Measurements from ENCODE around the gene PLEKHA8. TPM values are rescaled to one million over a fixed set of nuclear protein-coding genes. Genes with fewer than 3 reads are reported as not detected.

The PLEKHA8 gene
- total RNA-seq, 1 experiment from 2014 or later, result 8.4 TPM

DNA sequence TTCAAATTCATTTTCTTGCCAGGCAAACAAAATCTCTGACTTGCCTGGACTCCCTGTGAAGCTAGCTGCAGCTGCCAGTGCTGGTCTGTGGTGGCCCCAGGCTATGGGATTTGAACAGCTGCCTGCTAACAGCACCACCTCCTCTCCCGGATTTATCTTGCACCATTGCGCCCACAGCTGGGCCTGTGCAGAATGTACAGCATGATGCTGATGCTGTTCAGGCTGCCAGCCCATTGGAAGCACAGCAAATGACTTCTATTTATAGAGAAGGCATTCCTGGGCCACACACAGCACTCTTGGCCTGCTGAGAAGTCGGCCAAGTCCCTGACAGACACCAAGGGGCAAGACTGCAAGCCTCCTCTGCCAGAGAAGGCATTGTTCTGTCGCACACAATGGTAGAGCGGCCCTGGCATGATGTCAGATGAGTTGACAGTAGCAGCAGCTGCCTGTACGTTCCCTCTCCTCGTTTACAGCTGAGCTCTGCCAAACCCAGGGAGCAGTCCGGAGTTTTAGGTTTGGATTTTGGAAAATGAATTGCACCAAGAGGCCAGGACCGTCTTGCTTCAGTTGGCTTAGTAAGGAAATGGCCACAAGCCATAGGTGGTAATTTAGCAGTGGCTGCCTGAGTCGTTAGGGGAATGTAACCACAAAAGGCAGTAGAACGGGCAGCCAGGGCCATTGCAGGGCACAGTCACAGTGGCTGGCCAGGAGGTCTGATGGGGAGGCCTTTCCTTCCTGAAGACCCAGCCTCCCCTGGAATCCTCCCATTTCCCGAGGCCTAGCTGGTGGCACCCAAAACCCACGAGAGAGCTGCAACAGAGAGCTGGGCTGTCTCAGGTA lies 145.1 kb downstream of the PLEKHA8 start:
- no peak overlapping the region for H3K9ac ChIP-seq (ENCODE audit: low read length)
- POLR2A ChIA-PET (ENCODE audit: unreplicated experiment), result no interaction called here
- no peaks in the 10 kb centered on the region for H3F3A ChIP-seq (ENCODE audit: low read length, unreplicated experiment)
- no peaks in the 10 kb centered on the region for H3K27me3 ChIP-seq (ENCODE audit: low read length)
- peak overlapping the region; percentile 56; the same call in 1 of the 2 replicates for H3K4me2 ChIP-seq (ENCODE audit: low read length)
- intact Hi-C loops (cut with micrococcal nuclease), result loop anchor here (1.0 to 5.0 kb wide), 2 partner anchors 99 to 146 kb away; partner anchors contain the start of genes FKBP14 and PLEKHA8
- peaks cover 48% of the 10 kb centered on the region for H3K4me1 ChIP-seq (ENCODE audit: insufficient read depth, low read length)
- no peak for TF ChIP-seq EZH2 (IDR thresholded peaks at IDR 0.05; ENCODE audit: low read length, unreplicated experiment)
- TF ChIP-seq, protein P1, sequence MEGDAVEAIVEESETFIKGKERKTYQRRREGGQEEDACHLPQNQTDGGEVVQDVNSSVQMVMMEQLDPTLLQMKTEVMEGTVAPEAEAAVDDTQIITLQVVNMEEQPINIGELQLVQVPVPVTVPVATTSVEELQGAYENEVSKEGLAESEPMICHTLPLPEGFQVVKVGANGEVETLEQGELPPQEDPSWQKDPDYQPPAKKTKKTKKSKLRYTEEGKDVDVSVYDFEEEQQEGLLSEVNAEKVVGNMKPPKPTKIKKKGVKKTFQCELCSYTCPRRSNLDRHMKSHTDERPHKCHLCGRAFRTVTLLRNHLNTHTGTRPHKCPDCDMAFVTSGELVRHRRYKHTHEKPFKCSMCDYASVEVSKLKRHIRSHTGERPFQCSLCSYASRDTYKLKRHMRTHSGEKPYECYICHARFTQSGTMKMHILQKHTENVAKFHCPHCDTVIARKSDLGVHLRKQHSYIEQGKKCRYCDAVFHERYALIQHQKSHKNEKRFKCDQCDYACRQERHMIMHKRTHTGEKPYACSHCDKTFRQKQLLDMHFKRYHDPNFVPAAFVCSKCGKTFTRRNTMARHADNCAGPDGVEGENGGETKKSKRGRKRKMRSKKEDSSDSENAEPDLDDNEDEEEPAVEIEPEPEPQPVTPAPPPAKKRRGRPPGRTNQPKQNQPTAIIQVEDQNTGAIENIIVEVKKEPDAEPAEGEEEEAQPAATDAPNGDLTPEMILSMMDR (conservative IDR thresholded peaks at IDR 0.05; ENCODE audit: low read depth, low read length), result peak; percentile 64
- H3K4me3 ChIP-seq (ENCODE audit: low read length), result no peak overlapping the region
- no peaks in the 10 kb centered on the region for H3K79me2 ChIP-seq (ENCODE audit: low read length)
- H3K27ac ChIP-seq (ENCODE audit: low read length), result peak overlapping the region; percentile 93
- H3K36me3 ChIP-seq (ENCODE audit: low read depth, low read length), result no peaks in the 10 kb centered on the region
- CTCF ChIA-PET, result interaction anchor here (0.7 to 1.3 kb wide), 3 partner anchors 9 to 99 kb away, joined by 3 to 6 read pairs (median 3); no protein-coding TSS in a partner anchor
- no peak overlapping the region for H2AFZ ChIP-seq (ENCODE audit: low read length)
- DNase-seq, result peak; percentile 94
- no TSS peak for BruUV-seq (replicated peaks)
- peak; percentile 86 for ATAC-seq
- no peaks in the 10 kb centered on the region for H3K9me2 ChIP-seq (replicated peaks; ENCODE audit: low read length)
- H3K9me3 ChIP-seq (ENCODE audit: low read length), result no peaks in the 10 kb centered on the region
- H4K20me1 ChIP-seq (ENCODE audit: low read length), result no peaks in the 10 kb centered on the region

DNA sequence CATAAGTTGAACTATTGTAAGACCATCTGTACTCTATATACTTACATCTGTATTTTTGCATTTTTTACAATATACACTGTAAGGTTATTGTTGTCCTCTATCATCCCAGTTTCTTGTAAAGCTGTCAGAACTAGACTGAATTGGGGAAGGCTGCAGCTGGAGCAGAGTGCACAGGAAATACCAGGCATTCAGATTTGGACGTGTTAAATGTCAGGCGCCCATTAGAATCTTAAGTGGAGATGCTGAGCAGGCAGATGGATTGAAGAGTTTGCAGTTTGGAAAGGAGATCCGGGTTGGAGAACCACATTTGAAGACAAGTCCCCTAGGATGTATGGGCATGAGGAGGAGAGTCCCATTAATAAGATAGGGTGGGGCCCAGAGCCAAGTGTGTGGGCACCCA lies 147.0 kb downstream of the PLEKHA8 start:
- no peaks in the 10 kb centered on the region for H3K36me3 ChIP-seq (ENCODE audit: low read depth, low read length)
- H3K9me3 ChIP-seq (ENCODE audit: low read length), result no peaks in the 10 kb centered on the region
- no peak for ATAC-seq
- POLR2A ChIA-PET (ENCODE audit: unreplicated experiment), result no interaction called here
- H4K20me1 ChIP-seq (ENCODE audit: low read length), result no peaks in the 10 kb centered on the region
- no peak overlapping the region for H3K4me2 ChIP-seq (ENCODE audit: low read length)
- H3K4me3 ChIP-seq (ENCODE audit: low read length), result no peak overlapping the region
- H2AFZ ChIP-seq (ENCODE audit: low read length), result no peak overlapping the region
- no peaks in the 10 kb centered on the region for H3K9me2 ChIP-seq (replicated peaks; ENCODE audit: low read length)
- H3F3A ChIP-seq (ENCODE audit: low read length, unreplicated experiment), result no peaks in the 10 kb centered on the region
- no peaks in the 10 kb centered on the region for H3K27me3 ChIP-seq (ENCODE audit: low read length)
- CTCF ChIA-PET, result no interaction called here
- no peak for DNase-seq
- intact Hi-C loops (cut with micrococcal nuclease), result no loop called here
- H3K9ac ChIP-seq (ENCODE audit: low read length), result no peak overlapping the region
- TF ChIP-seq EZH2 (IDR thresholded peaks at IDR 0.05; ENCODE audit: low read length, unreplicated experiment), result no peak
- TF ChIP-seq, protein P1 (conservative IDR thresholded peaks at IDR 0.05; ENCODE audit: low read depth, low read length), result no peak
- no peak for TF ChIP-seq EZH2phosphoT487 (IDR thresholded peaks at IDR 0.05; ENCODE audit: borderline replicate concordance, low read length)
- no TSS peak for BruUV-seq (replicated peaks)
- no peak overlapping the region for H3K27ac ChIP-seq (ENCODE audit: low read length)
- H3K4me1 ChIP-seq (ENCODE audit: insufficient read depth, low read length), result peaks cover 32% of the 10 kb centered on the region
- H3K79me2 ChIP-seq (ENCODE audit: low read length), result no peaks in the 10 kb centered on the region

DNA sequence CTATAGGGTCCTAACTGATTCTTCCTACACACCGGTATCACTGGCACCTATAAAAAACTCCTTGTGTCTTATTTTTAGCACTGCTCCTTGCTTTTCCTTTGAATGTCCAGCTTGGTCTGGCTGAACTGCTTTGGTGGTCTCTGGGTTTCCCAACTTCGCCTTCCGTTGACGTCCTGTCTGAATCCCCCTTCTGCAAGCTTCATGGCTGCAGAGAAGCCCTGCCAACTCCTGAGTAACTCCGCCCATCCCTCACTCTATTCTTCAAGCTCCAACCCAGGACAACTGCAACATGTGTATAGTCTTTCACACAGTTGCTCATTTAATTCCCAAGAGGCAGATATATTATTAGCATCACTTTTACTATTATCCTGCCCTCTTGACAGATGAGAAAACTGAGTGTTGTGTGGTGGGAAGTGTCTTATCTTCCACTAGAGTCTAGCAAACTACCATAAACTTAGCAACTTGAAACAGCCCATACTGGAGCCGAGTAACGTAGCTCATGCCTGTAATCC lies 147.5 kb downstream of the PLEKHA8 start:
- ATAC-seq, result no peak
- TF ChIP-seq EZH2phosphoT487 (IDR thresholded peaks at IDR 0.05; ENCODE audit: borderline replicate concordance, low read length) (no peak), EZH2 (IDR thresholded peaks at IDR 0.05; ENCODE audit: low read length, unreplicated experiment) (no peak)
- TF ChIP-seq, protein P1 (conservative IDR thresholded peaks at IDR 0.05; ENCODE audit: low read depth, low read length), result no peak
- Histone ChIP-seq H3K9ac (ENCODE audit: low read length) (no peak overlapping the region), H3K36me3 (ENCODE audit: low read depth, low read length) (no peaks in the 10 kb centered on the region), H3K4me3 (ENCODE audit: low read length) (no peak overlapping the region), H3K27me3 (ENCODE audit: low read length) (no peaks in the 10 kb centered on the region), H3K9me3 (ENCODE audit: low read length) (no peaks in the 10 kb centered on the region), H4K20me1 (ENCODE audit: low read length) (no peaks in the 10 kb centered on the region), H2AFZ (ENCODE audit: low read length) (no peak overlapping the region), H3K4me2 (ENCODE audit: low read length) (no peak overlapping the region), H3K4me1 (ENCODE audit: insufficient read depth, low read length) (peaks cover 27% of the 10 kb centered on the region), H3K27ac (ENCODE audit: low read length) (no peak overlapping the region), H3F3A (ENCODE audit: low read length, unreplicated experiment) (no peaks in the 10 kb centered on the region), H3K79me2 (ENCODE audit: low read length) (no peaks in the 10 kb centered on the region), H3K9me2 (replicated peaks; ENCODE audit: low read length) (no peaks in the 10 kb centered on the region)
- intact Hi-C loops (cut with micrococcal nuclease), result no loop called here
- no TSS peak for BruUV-seq (replicated peaks)
- no peak for DNase-seq
- ChIA-PET CTCF (no interaction called here), POLR2A (ENCODE audit: unreplicated experiment) (no interaction called here)

All from PC-3 (cell line).